H1 (cell line): ENCODE measurements around the gene FBXL14. TPM values are rescaled to one million over a fixed set of nuclear protein-coding genes. Genes with fewer than 3 reads are reported as not detected.
A peak's percentile ranks its signal among the peaks of the same experiment; 100 is the strongest.

Experiments
- CTCF ChIA-PET: fragments of 300-600 bp; sonication (Branson Sonifier 250); formaldehyde crosslinking; loops from one replicate; lab custom pipeline; 2021; ENCODE audit not compliant: partially characterized antibody; lab: Charles Lee
- POLR2A ChIA-PET: fragments of 300-600 bp; sonication (Branson Sonifier 250); formaldehyde crosslinking; loops from one replicate; lab custom pipeline; 2021; ENCODE audit warnings: inconsistent platforms; ENCODE audit not compliant: partially characterized antibody; lab: Charles Lee
- DNase-seq, 2 experiments: peaks; one replicate each; pipeline versions ENCODE4 v3.0.0 to v3.0.0-alpha.2; 2010 to 2022; ENCODE audit warnings: low spot score in 2 of 2, low read depth in 1 of 2, mixed read lengths in 1 of 2
- FAIRE-seq: peaks from 2 replicates; lab custom pipeline; 2011; peaks lifted over from hg19 to GRCh38; lab: Jason Lieb, UNC
- H2AFZ ChIP-seq: 2 replicates; pipeline ENCODE4 v1.8.1; 2012; ENCODE audit warnings: low read length, inconsistent platforms
- H2AK5ac ChIP-seq: 2 replicates; pipeline ENCODE4 v1.6.1; 2013; ENCODE audit warnings: low read depth, low read length
- H2BK120ac ChIP-seq: replicated peaks from 2 replicates; pipeline ENCODE3; 2013; ENCODE audit warnings: low read depth, low read length, inconsistent platforms
- H2BK12ac ChIP-seq: 2 replicates; pipeline ENCODE4 v1.6.1; 2013; ENCODE audit warnings: low read depth, low read length
- H2BK15ac ChIP-seq: 2 replicates; pipeline ENCODE4 v1.6.1; 2013; ENCODE audit warnings: low read length
- H2BK20ac ChIP-seq: 2 replicates; pipeline ENCODE4 v1.6.1; 2013; ENCODE audit warnings: low read length
- H2BK5ac ChIP-seq: 2 replicates; pipeline ENCODE4 v1.6.1; 2013; ENCODE audit warnings: low read depth, low read length
- H3K14ac ChIP-seq: 2 replicates; pipeline ENCODE4 v1.6.1; 2013; ENCODE audit warnings: inconsistent platforms; ENCODE audit not compliant: insufficient read length
- H3K18ac ChIP-seq: 2 replicates; pipeline ENCODE4 v1.6.1; 2013; ENCODE audit warnings: low read length; ENCODE audit errors: extremely low read depth
- H3K23ac ChIP-seq: 2 replicates; pipeline ENCODE4 v1.6.1; 2013; ENCODE audit warnings: inconsistent platforms; ENCODE audit not compliant: insufficient read length
- H3K23me2 ChIP-seq: 2 replicates; pipeline ENCODE4 v1.6.1; 2013; ENCODE audit warnings: low read depth, low read length
- H3K27ac ChIP-seq: 2 replicates; pipeline ENCODE4 v1.6.1; 2011; ENCODE audit warnings: low read depth, low read length, inconsistent platforms
- H3K27me3 ChIP-seq, 4 experiments: replicated peaks in 1 of 4; 1 replicate in 1 of 4; 2 replicates in 3 of 4; pipeline versions ENCODE4 v1.6.1 to v1.8.1; 2011 to 2013; ENCODE audit warnings: low read length in 3 of 4, mild to moderate bottlenecking in 3 of 4, inconsistent platforms in 2 of 4, mixed read lengths in 2 of 4, moderate library complexity in 1 of 4; ENCODE audit not compliant: control insufficient read depth in 3 of 4, insufficient read depth in 3 of 4; ENCODE audit errors: extremely low read depth in 1 of 4
- H3K36me3 ChIP-seq, 4 experiments: 2 replicates each; pipeline versions ENCODE4 v1.6.1 to v1.8.1; 2011 to 2013; ENCODE audit warnings: mild to moderate bottlenecking in 4 of 4, low read length in 3 of 4, moderate library complexity in 2 of 4, control low read depth in 1 of 4, inconsistent platforms in 1 of 4; ENCODE audit not compliant: insufficient read depth in 4 of 4, control insufficient read depth in 2 of 4
- H3K4ac ChIP-seq: replicated peaks from 2 replicates; pipeline ENCODE3; 2013; ENCODE audit warnings: low read length, low read depth, mixed read lengths, inconsistent platforms; ENCODE audit not compliant: insufficient read length
- H3K4me1 ChIP-seq, 4 experiments: replicated peaks in 1 of 4; 1 replicate in 1 of 4; 2 replicates in 3 of 4; pipeline versions ENCODE4 v1.6.1 to v1.8.1; 2011 to 2013; ENCODE audit warnings: low read length in 3 of 4, inconsistent platforms in 2 of 4, mixed read lengths in 1 of 4; ENCODE audit not compliant: insufficient read depth in 4 of 4, control insufficient read depth in 3 of 4
- H3K4me2 ChIP-seq, 2 experiments: 2 replicates each; pipeline versions ENCODE4 v1.6.1 to v1.8.1; 2011 to 2013; ENCODE audit warnings: low read depth in 2 of 2, low read length in 2 of 2, control low read depth in 1 of 2, inconsistent platforms in 1 of 2, mild to moderate bottlenecking in 1 of 2; ENCODE audit not compliant: insufficient read depth in 1 of 2
- H3K4me3 ChIP-seq, 4 experiments: fragments of 200-600, 300-600 bp in 1 of 4; sonication (generic), shearing (Covaris generic), sonication (Bioruptor Twin) in 1 of 4; 2 replicates each; pipeline versions ENCODE4 v1.5.1 to v1.8.1; 2011 to 2016; ENCODE audit warnings: low read length in 4 of 4, low read depth in 3 of 4, control low read depth in 2 of 4, inconsistent platforms in 2 of 4, mild to moderate bottlenecking in 2 of 4, mixed read lengths in 1 of 4, moderate library complexity in 1 of 4; ENCODE audit not compliant: insufficient read depth in 2 of 4; ENCODE audit errors: extremely low read depth in 1 of 4
- H3K56ac ChIP-seq: replicated peaks from 2 replicates; pipeline ENCODE3; 2013; ENCODE audit warnings: low read depth, mild to moderate bottlenecking, mixed read lengths, low read length, inconsistent platforms; ENCODE audit not compliant: insufficient read length
- H3K79me1 ChIP-seq: 2 replicates; pipeline ENCODE4 v1.6.1; 2013; ENCODE audit warnings: low read depth, low read length, control low read depth
- H3K79me2 ChIP-seq, 2 experiments: 2 replicates each; pipeline versions ENCODE4 v1.6.1 to v1.8.1; 2012 to 2013; ENCODE audit warnings: low read length in 2 of 2, mild to moderate bottlenecking in 2 of 2, inconsistent platforms in 1 of 2; ENCODE audit not compliant: insufficient read depth in 2 of 2, control insufficient read depth in 1 of 2
- H3K9ac ChIP-seq, 4 experiments: replicated peaks in 1 of 4; 1 replicate in 1 of 4; 2 replicates in 3 of 4; pipeline versions ENCODE4 v1.6.1 to v1.8.1; 2011 to 2013; ENCODE audit warnings: low read depth in 3 of 4, low read length in 3 of 4, control low read depth in 2 of 4, mild to moderate bottlenecking in 2 of 4, moderate library complexity in 2 of 4, inconsistent platforms in 1 of 4; ENCODE audit errors: extremely low read depth in 1 of 4
- H3K9me3 ChIP-seq, 2 experiments: 2 replicates each; pipeline versions ENCODE4 v1.6.1 to v1.8.1; 2012 to 2013; ENCODE audit warnings: mild to moderate bottlenecking in 2 of 2, moderate library complexity in 2 of 2, control low read depth in 1 of 2, inconsistent platforms in 1 of 2, low read depth in 1 of 2, low read length in 1 of 2, mixed read lengths in 1 of 2; ENCODE audit not compliant: insufficient read depth in 2 of 2
- H4K20me1 ChIP-seq, 2 experiments: replicated peaks in 1 of 2; 2 replicates each; pipeline versions ENCODE3 to v1.8.1; 2011 to 2013; ENCODE audit warnings: inconsistent platforms in 2 of 2, low read length in 2 of 2, mild to moderate bottlenecking in 1 of 2; ENCODE audit not compliant: insufficient read depth in 2 of 2, control insufficient read depth in 1 of 2
- H4K5ac ChIP-seq: 2 replicates; pipeline ENCODE4 v1.6.1; 2013; ENCODE audit warnings: low read length, low read depth, mixed read lengths, inconsistent platforms; ENCODE audit not compliant: insufficient read length
- H4K8ac ChIP-seq: 2 replicates; pipeline ENCODE4 v1.8.0; 2013; ENCODE audit warnings: mild to moderate bottlenecking, moderate library complexity, low read length, inconsistent platforms; ENCODE audit not compliant: insufficient read depth; ENCODE audit errors: extremely low read depth
- H4K91ac ChIP-seq: replicated peaks from 2 replicates; pipeline ENCODE3; 2013; ENCODE audit warnings: low read length, mixed read lengths, inconsistent platforms; ENCODE audit not compliant: insufficient read length
- CBX8 ChIP-seq: fragments of 300-800, 300-1000 bp; sonication (generic); IDR thresholded peaks from 2 replicates; pipeline ENCODE4 v1.7.1; 2016; ENCODE audit warnings: low read depth, low read length, borderline replicate concordance
- CEBPB ChIP-seq: IDR thresholded peaks from 2 replicates; pipeline ENCODE4 v1.6.1; 2012; ENCODE audit warnings: low read depth, low read length
- CHD2 ChIP-seq: IDR thresholded peaks from 2 replicates; pipeline ENCODE4 v1.6.1; 2012; ENCODE audit warnings: low read length, improper control_type of control experiment
- CTCF ChIP-seq, 3 experiments: IDR thresholded peaks; 1 replicate in 2 of 3; 2 replicates in 1 of 3; pipeline versions ENCODE4 v1.5.1 to v1.6.1; 2011; ENCODE audit warnings: low read length in 3 of 3, mild to moderate bottlenecking in 3 of 3, inconsistent platforms in 2 of 3, low read depth in 1 of 3, moderate library complexity in 1 of 3; ENCODE audit not compliant: insufficient read depth in 1 of 3; ENCODE audit errors: control extremely low read depth in 1 of 3
- EP300 ChIP-seq, 2 experiments: IDR thresholded peaks; 1 replicate in 1 of 2; 2 replicates in 1 of 2; pipeline ENCODE4 v1.6.1; 2011 to 2012; ENCODE audit warnings: low read depth in 2 of 2, low read length in 2 of 2, mild to moderate bottlenecking in 2 of 2, borderline replicate concordance in 1 of 2, inconsistent platforms in 1 of 2, moderate library complexity in 1 of 2
- JUN ChIP-seq: IDR thresholded peaks from 2 replicates; pipeline ENCODE4 v1.6.1; 2011; ENCODE audit warnings: low read depth, mild to moderate bottlenecking, improper control_type of control experiment, low read length
- RAD21 ChIP-seq, 2 experiments: IDR thresholded peaks in 1 of 2; conservative IDR thresholded peaks in 1 of 2; 2 replicates each; pipeline ENCODE4 v1.6.1; 2011; ENCODE audit warnings: low read depth in 2 of 2, low read length in 2 of 2, improper control_type of control experiment in 1 of 2, inconsistent platforms in 1 of 2, mild to moderate bottlenecking in 1 of 2, moderate library complexity in 1 of 2
- SRF ChIP-seq: IDR thresholded peaks from 2 replicates; pipeline ENCODE4 v1.6.1; 2011; ENCODE audit warnings: mild to moderate bottlenecking, low read depth, low read length, moderate library complexity
- ZNF274 ChIP-seq: IDR thresholded peaks from 2 replicates; pipeline ENCODE4 v1.7.0; 2012; ENCODE audit warnings: low read length, borderline replicate concordance; ENCODE audit errors: extremely low read depth
- WGBS, 2 experiments: shearing (Covaris generic) in 1 of 2; methylation state at CpG; one replicate each; pipeline versions ENCODE4 v1.1.6 to v1.1.7; 2013 to 2015; ENCODE audit warnings: low lambda C conversion rate in 2 of 2, mixed read lengths in 2 of 2, inconsistent platforms in 1 of 2, low coverage in 1 of 2, missing lambda C conversion rate in 1 of 2; ENCODE audit not compliant: insufficient replicate concordance in 2 of 2, insufficient coverage in 1 of 2, insufficient read length in 1 of 2; ENCODE audit errors: extremely low coverage in 1 of 2, missing lambda C conversion rate in 1 of 2; 5-methylcytosine and 5-hydroxymethylcytosine counted together
- polyA plus RNA-seq, 7 experiments: library from polyadenylated mRNA; depleted of rRNA in 3 of 7; stranded (reverse) in 5 of 7; unstranded in 2 of 7; fragments of >200 nt in 5 of 7; fragments of 200-250 nt in 2 of 7; gene quantifications; 1 replicate in 5 of 7; 2 replicates in 1 of 7; 4 replicates in 1 of 7; pipeline versions ENCODE4 v1.2.1 to v1.2.3, GENCODE V29; 2011 to 2013; ENCODE audit warnings: missing spikeins in 2 of 7, mixed read lengths in 2 of 7
- total RNA-seq: library from RNA; stranded (reverse); fragmentation: NEBNext Ultra II Directional; extraction: Animal tissue kit (Norgen Biotek cat#: 25700); gene quantifications from 2 replicates; pipeline ENCODE4 v1.2.1, GENCODE V29; 2021

The FBXL14 gene
- total and polyA plus RNA-seq, 2 of the 8 experiments (the other 6 are each of a cell fraction or from before 2014, with no cell fraction given), result 5.5 to 9.6 TPM

GRCh38 chr12:1583421-1584078, 10.8 kb downstream of the FBXL14 start:
- H3K27me3 ChIP-seq, result peaks cover 6 to 51% (median 33%) of the 10 kb centered on the region in 4 experiments

More at GRCh38 chr12:1583421-1584078, 10.8 kb downstream of the FBXL14 start:
- DNase-seq, result peak in 1 of 2 experiments; percentile 64
- 12% methylated on average over 6 of the region's 6 CpGs; no CpG with 5 or more reads in 1 of the 2 experiments for WGBS, 2 experiments
- Histone ChIP-seq H3K23ac (no peak overlapping the region), H3K9ac (no peak overlapping the region), H3K79me2 (no peaks in the 10 kb centered on the region), H4K91ac (no peak overlapping the region), H3K27ac (no peak overlapping the region), H3K18ac (no peak overlapping the region), H4K20me1 (peaks cover 9% of the 10 kb centered on the region in 2 experiments), H2BK120ac (no peak overlapping the region), H3K4ac (no peak overlapping the region), H2AK5ac (no peak overlapping the region), H2BK15ac (no peak overlapping the region), H3K4me2 (no peak overlapping the region), H3K79me1 (no peaks in the 10 kb centered on the region), H3K9me3 (no peaks in the 10 kb centered on the region), H3K14ac (no peak overlapping the region), H3K4me3 (no peak overlapping the region), H2BK12ac (no peak overlapping the region), H3K36me3 (no peaks in the 10 kb centered on the region), H2AFZ (no peak overlapping the region), H2BK20ac (no peak overlapping the region), H2BK5ac (no peak overlapping the region), H3K56ac (no peak overlapping the region), H4K8ac (no peak overlapping the region), H4K5ac (no peak overlapping the region), H3K4me1 (peaks cover 0 to 8% (median 2%) of the 10 kb centered on the region in 4 experiments; a peak in 4 of 7 replicates), H3K23me2 (no peaks in the 10 kb centered on the region)
- POLR2A ChIA-PET, result interaction anchor here (0.9 to 1.8 kb wide), 4 partner anchors 10 to 466 kb away, joined by 3 to 14 read pairs (median 4); no protein-coding TSS in a partner anchor
- CTCF ChIA-PET, result interaction anchor here (0.6 to 10.2 kb wide), 53 partner anchors 9 to 474 kb away, joined by 3 to 88 read pairs (median 4); partner anchors contain the start of gene WNT5B
- peak; percentile 97 for FAIRE-seq
- TF ChIP-seq CTCF (IDR thresholded peaks at IDR 0.05; ENCODE audit: control extremely low read depth in 1 of 3, insufficient read depth in 1 of 3, low read depth in 1 of 3, low read length in 3 of 3) (peak; percentile 71 to 94 (median 86)), RAD21 (IDR thresholded peaks at IDR 0.05 in 1 of 2, conservative IDR thresholded peaks at IDR 0.05 in 1 of 2; ENCODE audit: low read depth in 2 of 2, low read length in 2 of 2) (peak; percentile 98 to 99), CEBPB (peak; percentile 46), ZNF274 (no peak), CHD2 (no peak), SRF (no peak), CBX8 (no peak), JUN (no peak), EP300 (IDR thresholded peaks at IDR 0.05; ENCODE audit: borderline replicate concordance in 1 of 2, low read depth in 2 of 2, low read length in 2 of 2) (no peak)
- TF ChIP-seq, all 59 proteins: peak for 3
